NT2/D1 (cell line): Measurements from ENCODE around the gene OR2T3.
"Not testable (repeated sequence)": the region's sequence is repeated elsewhere in the genome, so short reads cannot be mapped to it uniquely, and the experiment has no call there.

Experiments
- DNase-seq: peaks from one replicate; pipeline ENCODE4 v3.0.0-alpha.2; 2011; ENCODE audit warnings: low read depth, low spot score
- H3K27me3 ChIP-seq: 2 replicates; pipeline ENCODE4 v1.6.0; 2011; ENCODE audit warnings: mild to moderate bottlenecking; ENCODE audit not compliant: insufficient read length, insufficient read depth
- H3K36me3 ChIP-seq: 2 replicates; pipeline ENCODE4 v1.6.1; 2011; ENCODE audit warnings: mild to moderate bottlenecking, low read length, mixed read lengths; ENCODE audit not compliant: insufficient read depth, insufficient read length
- H3K4me1 ChIP-seq: 2 replicates; pipeline ENCODE4 v1.5.1; 2011; ENCODE audit not compliant: insufficient read depth, insufficient read length
- H3K4me3 ChIP-seq: 2 replicates; pipeline ENCODE4 v1.5.1; 2011; ENCODE audit warnings: low read depth; ENCODE audit not compliant: insufficient read length
- H3K9ac ChIP-seq: 2 replicates; pipeline ENCODE4 v1.6.0; 2011; ENCODE audit warnings: low read depth; ENCODE audit not compliant: insufficient read length
- H3K9me3 ChIP-seq: 2 replicates; pipeline ENCODE4 v1.5.1; 2011; ENCODE audit warnings: mild to moderate bottlenecking, low read length; ENCODE audit not compliant: insufficient read depth

Gene OR2T3, protein sequence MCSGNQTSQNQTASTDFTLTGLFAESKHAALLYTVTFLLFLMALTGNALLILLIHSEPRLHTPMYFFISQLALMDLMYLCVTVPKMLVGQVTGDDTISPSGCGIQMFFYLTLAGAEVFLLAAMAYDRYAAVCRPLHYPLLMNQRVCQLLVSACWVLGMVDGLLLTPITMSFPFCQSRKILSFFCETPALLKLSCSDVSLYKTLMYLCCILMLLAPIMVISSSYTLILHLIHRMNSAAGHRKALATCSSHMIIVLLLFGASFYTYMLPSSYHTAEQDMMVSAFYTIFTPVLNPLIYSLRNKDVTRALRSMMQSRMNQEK

DNA sequence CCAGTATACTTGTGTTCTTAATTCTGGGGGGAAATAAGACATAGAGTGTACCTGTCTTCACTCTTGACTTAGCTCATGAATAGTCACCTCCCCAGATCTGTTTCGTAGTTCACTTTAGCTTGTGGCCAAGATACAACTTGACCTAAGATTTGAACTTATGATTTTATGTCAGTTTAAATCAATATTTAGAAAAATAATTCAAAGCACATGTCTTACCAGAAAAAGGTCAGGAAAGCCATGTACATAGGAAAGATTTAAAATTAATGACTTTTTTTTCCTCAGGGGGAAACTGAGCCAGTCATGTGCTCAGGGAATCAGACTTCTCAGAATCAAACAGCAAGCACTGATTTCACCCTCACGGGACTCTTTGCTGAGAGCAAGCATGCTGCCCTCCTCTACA, at the start of gene OR2T3:
TSS of gene OR2T3 (plus strand) at position 301 of the 400 bp plus-strand sequence. CDS start at position 301, 0 bp downstream.
- not testable (repeated sequence) for H3K9me3 ChIP-seq, DNase-seq

DNA sequence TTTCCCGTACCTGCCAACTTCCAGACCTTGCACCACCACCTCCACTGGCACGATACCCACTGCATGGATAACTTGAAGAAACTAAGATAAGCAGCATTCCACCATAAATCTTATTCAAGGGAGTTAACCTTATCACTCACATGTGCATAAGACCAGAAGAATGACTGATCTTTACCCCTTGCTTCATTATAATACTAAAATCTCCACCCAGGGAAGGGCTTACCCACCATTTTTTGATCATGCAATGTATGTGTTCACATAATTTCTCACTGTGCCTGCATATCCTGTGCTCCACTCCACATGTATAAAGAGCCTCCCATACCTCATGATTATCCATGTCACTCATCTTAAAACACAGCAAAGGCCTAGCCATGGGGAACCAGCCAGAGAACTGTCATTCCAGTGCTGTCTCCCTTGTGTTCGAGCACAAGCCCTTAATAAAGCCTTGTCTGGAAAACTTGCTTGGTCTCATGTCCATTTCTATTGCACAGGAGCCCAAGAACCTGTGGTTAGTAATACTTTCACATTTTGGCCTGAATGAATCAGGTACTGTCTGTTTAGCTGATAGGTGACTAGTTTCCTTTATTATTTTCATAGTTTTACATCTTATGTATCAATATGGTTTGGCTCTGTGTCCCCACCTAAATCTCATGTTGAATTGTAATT, 45.5 kb upstream of the OR2T3 start:
- not testable (repeated sequence) for H3K4me3 ChIP-seq, H3K27me3 ChIP-seq, H3K36me3 ChIP-seq, DNase-seq, H3K4me1 ChIP-seq, H3K9ac ChIP-seq
- peaks cover 12% of the 10 kb centered on the region; the same call in 1 of the 2 replicates for H3K9me3 ChIP-seq

More for the DNA sequence above, at the start of gene OR2T3:
- not testable (repeated sequence) for H3K27me3 ChIP-seq, H3K4me1 ChIP-seq, H3K9ac ChIP-seq, H3K36me3 ChIP-seq, H3K4me3 ChIP-seq

DNA sequence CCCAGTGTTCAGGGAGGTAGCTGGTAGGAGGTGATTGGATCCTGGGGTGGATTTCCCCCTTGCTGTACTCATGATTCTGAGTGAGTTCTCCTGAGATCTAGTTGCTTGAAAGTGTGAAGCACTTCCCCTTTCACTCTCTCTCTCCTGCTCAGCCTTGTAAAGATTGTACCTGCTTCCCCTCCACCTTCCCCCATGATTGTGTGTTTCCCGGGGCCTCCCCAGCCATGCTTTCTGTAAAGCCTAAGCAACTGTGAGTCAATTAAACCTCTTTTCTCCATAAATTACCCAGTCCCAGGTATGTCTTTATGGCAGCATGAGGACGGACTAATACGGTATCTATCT, 45.0 kb upstream of the OR2T3 start:
- H3K4me3 ChIP-seq, DNase-seq, H3K9me3 ChIP-seq, H3K36me3 ChIP-seq, H3K9ac ChIP-seq, H3K27me3 ChIP-seq, H3K4me1 ChIP-seq: not testable (repeated sequence)

DNA sequence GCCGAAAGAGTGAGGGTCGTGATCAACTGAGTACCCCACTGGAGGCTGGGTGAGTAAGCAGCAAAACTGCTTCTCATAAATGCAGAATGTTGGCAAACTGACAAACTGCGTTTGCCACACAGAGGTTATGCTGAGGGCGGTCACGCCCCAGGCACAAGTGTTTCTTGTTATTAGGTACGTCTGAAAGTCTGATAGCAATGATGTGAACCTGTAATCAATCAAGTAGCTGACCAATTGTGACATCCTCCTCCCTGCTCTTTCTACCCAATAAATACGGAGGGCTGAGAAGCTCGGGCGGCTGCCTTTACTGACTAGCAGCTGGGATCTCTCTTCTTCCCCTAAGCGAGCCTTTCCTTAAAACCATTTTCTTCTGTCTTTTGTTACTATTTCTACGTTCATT, 41.5 kb upstream of the OR2T3 start:
- not testable (repeated sequence) for DNase-seq, H3K27me3 ChIP-seq, H3K36me3 ChIP-seq, H3K4me3 ChIP-seq, H3K4me1 ChIP-seq, H3K9ac ChIP-seq, H3K9me3 ChIP-seq

DNA sequence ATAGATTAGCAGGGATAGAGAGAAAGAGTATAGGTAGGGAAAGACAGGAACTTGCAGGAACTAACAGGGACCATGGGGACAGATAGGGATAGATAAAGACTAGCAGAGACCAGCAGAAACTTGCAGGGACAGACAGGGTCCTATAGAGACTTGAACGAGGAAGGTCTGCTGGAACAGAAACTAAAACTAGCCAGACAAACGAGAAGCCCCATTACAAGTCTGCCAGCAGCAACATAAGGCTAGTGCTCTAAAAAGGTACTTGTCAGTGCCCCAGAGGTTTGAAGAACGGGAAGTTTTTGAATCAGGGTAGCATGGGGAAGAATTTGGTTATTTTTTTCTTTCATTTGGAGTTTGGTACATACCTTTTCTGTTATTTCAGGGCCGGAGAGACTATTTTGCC, 41.0 kb upstream of the OR2T3 start:
- not testable (repeated sequence) for DNase-seq, H3K9ac ChIP-seq, H3K4me3 ChIP-seq, H3K9me3 ChIP-seq, H3K36me3 ChIP-seq, H3K27me3 ChIP-seq, H3K4me1 ChIP-seq

DNA sequence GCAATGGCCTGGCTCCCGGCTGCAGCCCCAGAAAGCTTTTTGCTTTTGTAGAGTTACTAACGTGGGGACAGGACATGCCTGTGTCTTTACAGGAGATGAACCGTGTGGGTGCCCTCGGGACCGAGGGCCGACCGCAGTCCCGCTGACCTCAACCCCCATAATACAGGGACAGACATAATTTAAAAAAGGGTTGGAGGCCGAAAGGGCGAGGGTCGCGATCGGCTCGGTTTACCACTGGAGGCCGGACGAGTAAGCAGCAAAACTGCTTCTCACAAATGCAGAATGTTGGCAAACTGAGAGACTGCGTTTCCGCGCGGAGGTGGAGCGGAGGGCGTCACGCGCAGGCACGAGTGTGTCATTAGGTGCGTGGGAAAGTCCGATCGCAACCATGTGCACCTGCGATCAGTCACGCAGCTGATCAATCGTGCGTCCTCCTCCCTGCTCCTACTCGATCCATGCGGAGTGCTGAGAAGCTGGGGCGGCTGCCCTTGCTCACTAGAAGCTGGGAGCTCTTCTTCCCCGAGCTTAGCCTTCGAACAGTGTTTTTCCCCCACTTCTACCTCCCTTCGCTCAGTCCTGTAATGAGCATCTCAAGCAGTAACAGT, 39.2 kb upstream of the OR2T3 start:
- H3K9me3 ChIP-seq, DNase-seq, H3K4me1 ChIP-seq, H3K4me3 ChIP-seq, H3K9ac ChIP-seq, H3K36me3 ChIP-seq, H3K27me3 ChIP-seq: not testable (repeated sequence)

DNA sequence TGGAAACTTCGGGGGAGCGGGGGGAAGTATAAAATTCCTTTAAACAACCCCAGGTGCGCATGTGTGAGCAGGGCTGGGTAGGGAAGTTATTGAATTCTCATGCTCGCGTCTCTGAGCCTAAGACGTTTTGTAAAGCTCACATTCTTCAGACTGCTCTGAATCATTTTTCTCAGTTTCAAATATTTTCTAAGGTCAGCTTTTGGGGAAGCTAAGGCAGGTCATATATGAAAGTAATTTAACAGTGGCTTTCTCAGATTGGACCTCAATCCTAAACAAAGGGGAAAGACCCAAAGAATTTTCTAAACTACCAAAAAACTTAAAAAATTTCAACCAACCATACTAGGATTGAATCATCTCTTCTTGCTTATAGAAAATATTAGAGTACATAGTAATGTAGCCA, 38.2 kb upstream of the OR2T3 start:
- not testable (repeated sequence) for H3K4me3 ChIP-seq, H3K36me3 ChIP-seq, H3K4me1 ChIP-seq, H3K9ac ChIP-seq, H3K27me3 ChIP-seq, DNase-seq, H3K9me3 ChIP-seq

DNA sequence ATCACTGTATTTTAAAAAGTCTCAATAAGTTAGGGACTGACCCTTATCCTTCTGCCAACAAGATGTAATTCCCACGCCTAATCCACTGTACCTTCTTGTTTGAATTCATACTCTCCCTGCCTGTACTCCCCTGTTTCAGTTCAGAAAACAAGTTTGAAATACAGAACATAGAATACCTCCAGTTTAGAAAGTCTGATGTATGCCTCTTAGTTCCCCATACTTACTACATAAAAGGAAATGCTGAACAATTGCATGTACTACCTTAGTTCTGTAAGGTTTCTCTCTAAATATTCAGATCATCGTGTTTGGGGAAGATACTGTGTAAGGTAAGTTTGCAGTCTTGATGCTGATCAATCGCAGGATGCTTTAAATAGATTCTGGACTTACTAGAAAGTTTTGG, 36.8 kb upstream of the OR2T3 start:
- DNase-seq, H3K36me3 ChIP-seq, H3K4me3 ChIP-seq, H3K27me3 ChIP-seq, H3K9me3 ChIP-seq, H3K4me1 ChIP-seq, H3K9ac ChIP-seq: not testable (repeated sequence)

DNA sequence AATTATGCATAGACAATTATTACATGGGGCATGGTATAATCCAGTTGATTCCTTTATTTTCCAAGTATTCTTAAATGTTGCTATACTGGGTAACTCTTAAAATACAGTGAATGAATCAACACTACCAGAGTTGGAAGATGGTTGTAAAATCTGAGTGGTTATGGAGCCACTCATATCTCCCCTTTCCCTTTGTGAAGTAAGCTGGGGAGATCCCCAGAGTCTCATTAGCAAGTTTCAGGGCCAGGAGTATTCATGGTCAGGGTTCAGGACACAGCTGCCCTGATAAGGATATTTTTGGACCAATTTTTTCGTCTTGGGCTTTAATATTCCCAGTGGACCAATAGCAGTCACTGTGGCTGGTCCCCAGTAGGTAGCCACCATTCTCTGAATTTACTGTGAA, 34.5 kb upstream of the OR2T3 start:
- not testable (repeated sequence) for H3K9me3 ChIP-seq, H3K4me1 ChIP-seq, DNase-seq, H3K36me3 ChIP-seq, H3K27me3 ChIP-seq, H3K9ac ChIP-seq, H3K4me3 ChIP-seq

DNA sequence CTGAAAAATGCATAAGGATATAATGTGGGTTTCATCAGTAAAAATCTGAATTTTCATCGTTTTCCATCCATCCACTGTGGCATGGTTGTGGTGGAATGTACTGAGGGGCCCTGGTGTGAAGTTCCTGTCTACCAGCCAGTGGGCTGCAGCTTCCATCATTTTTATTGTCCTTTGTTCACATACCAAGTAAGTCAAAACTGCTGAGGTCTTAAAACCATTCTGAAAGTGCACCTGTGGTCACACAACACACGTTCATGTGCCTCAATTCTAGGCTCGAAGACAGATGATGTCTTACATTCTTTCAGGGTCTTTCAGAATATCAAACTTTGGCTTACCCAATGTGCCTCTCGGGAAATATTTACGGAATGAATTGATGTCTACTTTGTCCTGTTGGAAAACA, 33.9 kb upstream of the OR2T3 start:
- DNase-seq, H3K9ac ChIP-seq, H3K4me3 ChIP-seq, H3K36me3 ChIP-seq, H3K9me3 ChIP-seq, H3K4me1 ChIP-seq, H3K27me3 ChIP-seq: not testable (repeated sequence)

DNA sequence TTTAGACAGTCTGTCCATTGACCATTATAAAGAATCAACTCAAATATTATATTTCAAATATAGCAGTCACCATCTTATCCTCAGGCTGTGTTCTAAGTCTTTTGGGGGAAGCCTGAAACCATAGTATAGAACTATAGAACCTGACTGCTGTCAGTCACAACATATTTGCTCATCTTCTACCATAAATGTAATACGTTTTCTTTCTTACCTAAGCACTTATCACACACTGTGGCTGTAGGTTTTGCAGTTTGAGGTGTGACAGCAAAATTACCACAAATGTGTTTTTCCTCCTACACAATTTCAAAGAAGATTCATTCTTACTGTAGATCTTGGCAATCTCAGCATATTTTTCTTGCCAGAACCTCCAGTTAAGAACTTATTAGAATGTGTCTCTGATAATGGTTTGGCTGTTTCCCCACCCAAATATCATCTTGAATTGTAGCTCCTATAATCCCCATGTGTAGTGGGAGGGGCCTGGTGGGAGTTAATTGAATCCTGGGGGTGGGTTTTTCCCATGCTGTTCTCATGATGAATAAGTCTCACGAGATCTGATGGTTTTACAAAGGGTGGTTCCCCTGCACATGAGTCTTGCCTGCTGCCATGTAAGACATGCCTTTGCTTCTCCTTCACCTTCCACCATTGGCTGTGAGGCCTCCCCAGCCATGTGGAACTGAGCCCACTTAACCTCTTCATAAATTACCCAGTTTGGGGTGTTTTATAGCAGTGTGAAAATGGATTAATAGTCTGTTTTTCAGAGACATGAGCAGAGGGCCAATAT, 30.5 kb upstream of the OR2T3 start:
- not testable (repeated sequence) for H3K4me1 ChIP-seq, DNase-seq, H3K36me3 ChIP-seq, H3K9ac ChIP-seq, H3K27me3 ChIP-seq, H3K4me3 ChIP-seq, H3K9me3 ChIP-seq
